Endothelial cell of umbilical vein (primary cell): Measurements from ENCODE around the gene USP7.

ENCODE experiments used
- EZH2 ChIP-seq: IDR thresholded peaks from 2 replicates; pipeline ENCODE4 v1.6.1; 2012; ENCODE audit warnings: borderline replicate concordance, low read depth, mild to moderate bottlenecking, moderate library complexity, low read length, inconsistent platforms; ENCODE audit not compliant: severe bottlenecking
- POLR2A ChIP-seq: IDR thresholded peaks from 2 replicates; pipeline ENCODE4 v1.6.1; 2012; ENCODE audit warnings: low read depth, mild to moderate bottlenecking, control low read depth, low read length
- TF ChIP-seq, protein P1 (sequence below): IDR thresholded peaks from 2 replicates; pipeline ENCODE4 v1.6.1; 2011; ENCODE audit not compliant: insufficient read depth, insufficient read length

GRCh38 chr16:9012330-9012729 is 48.6 kb upstream of the USP7 start:
- no peak for TF ChIP-seq EZH2
- no peak for TF ChIP-seq POLR2A
- TF ChIP-seq, protein P1, sequence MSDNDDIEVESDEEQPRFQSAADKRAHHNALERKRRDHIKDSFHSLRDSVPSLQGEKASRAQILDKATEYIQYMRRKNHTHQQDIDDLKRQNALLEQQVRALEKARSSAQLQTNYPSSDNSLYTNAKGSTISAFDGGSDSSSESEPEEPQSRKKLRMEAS: no peak
